Mesothelial cell of epicardium (in vitro differentiated cells): ENCODE data around the gene LILRA6. TPM values are rescaled to one million over a fixed set of nuclear protein-coding genes. Genes with fewer than 3 reads are reported as not detected.
"Not testable (repeated sequence)": the region's sequence is repeated elsewhere in the genome, so short reads cannot be mapped to it uniquely, and the experiment has no call there.

Experiments
- DNase-seq, 2 experiments: peaks; one replicate each; pipeline ENCODE4 v3.0.0; 2021; ENCODE audit warnings: low spot score in 2 of 2; ENCODE audit not compliant: unreplicated experiment in 2 of 2
- H3K27ac Mint-ChIP-seq: 2 replicates; pipeline ENCODE4 v1.8.0; 2021; ENCODE audit warnings: mixed read lengths
- H3K27me3 Mint-ChIP-seq: 2 replicates; pipeline ENCODE4 v1.8.0; 2021; ENCODE audit warnings: low read depth, mixed read lengths
- H3K36me3 Mint-ChIP-seq: 2 replicates; pipeline ENCODE4 v1.8.0; 2021; ENCODE audit warnings: mixed read lengths
- H3K4me1 Mint-ChIP-seq: 2 replicates; pipeline ENCODE4 v1.8.0; 2021; ENCODE audit warnings: mixed read lengths
- H3K4me3 Mint-ChIP-seq: 2 replicates; pipeline ENCODE4 v1.8.0; 2021; ENCODE audit warnings: mild to moderate bottlenecking, moderate library complexity, mixed read lengths
- H3K9me3 Mint-ChIP-seq: 2 replicates; pipeline ENCODE4 v1.8.0; 2021; ENCODE audit warnings: mixed read lengths
- CTCF ChIP-seq: fragments of 200-600 bp; sonication (generic); IDR thresholded peaks from one replicate; pipeline ENCODE4 v1.5.0; 2021; ENCODE audit warnings: antibody characterized with exemption; ENCODE audit not compliant: unreplicated experiment
- total RNA-seq: library from RNA; stranded (reverse); gene quantifications from 3 replicates; pipeline ENCODE4 v1.2.1, GENCODE V29; 2021

LILRA6 gene
- total RNA-seq, 1 donor from 2014 or later = not detected

GRCh38 chr19:54252845-54253244 is 10.3 kb upstream of the LILRA6 start:
- Mint-ChIP-seq H3K36me3 (no peaks in the 10 kb centered on the region), H3K9me3 (no peaks in the 10 kb centered on the region), H3K27ac (no peak overlapping the region), H3K27me3 (peaks cover 47% of the 10 kb centered on the region), H3K4me1 (no peaks in the 10 kb centered on the region), H3K4me3 (no peak overlapping the region)
- no peak for TF ChIP-seq CTCF
- no peak for DNase-seq

GRCh38 chr19:54252243-54252642 is 9.7 kb upstream of the LILRA6 start:
- Mint-ChIP-seq H3K36me3 (no peaks in the 10 kb centered on the region), H3K4me3 (no peak overlapping the region), H3K9me3 (no peaks in the 10 kb centered on the region), H3K27ac (no peak overlapping the region), H3K4me1 (no peaks in the 10 kb centered on the region), H3K27me3 (peaks cover 45% of the 10 kb centered on the region)
- no peak for DNase-seq
- no peak for TF ChIP-seq CTCF

GRCh38 chr19:54248016-54248601 is 5.5 kb upstream of the LILRA6 start:
- no peak for DNase-seq
- no peaks in the 10 kb centered on the region for H3K9me3 Mint-ChIP-seq
- no peak for TF ChIP-seq CTCF
- peaks cover under 1% of the 10 kb centered on the region for H3K4me1 Mint-ChIP-seq
- H3K4me3 Mint-ChIP-seq = no peak overlapping the region
- H3K27ac Mint-ChIP-seq = no peak overlapping the region
- H3K36me3 Mint-ChIP-seq = no peaks in the 10 kb centered on the region
- peaks cover 44% of the 10 kb centered on the region for H3K27me3 Mint-ChIP-seq

GRCh38 chr19:54247106-54247930 is 4.7 kb upstream of the LILRA6 start:
- H3K27me3 Mint-ChIP-seq = peaks cover 41% of the 10 kb centered on the region
- H3K36me3 Mint-ChIP-seq = no peaks in the 10 kb centered on the region
- no peak for TF ChIP-seq CTCF
- no peaks in the 10 kb centered on the region for H3K9me3 Mint-ChIP-seq
- no peak overlapping the region for H3K4me3 Mint-ChIP-seq
- DNase-seq = no peak
- peaks cover 2% of the 10 kb centered on the region for H3K4me1 Mint-ChIP-seq
- no peak overlapping the region for H3K27ac Mint-ChIP-seq

- H3K27ac Mint-ChIP-seq = no peak overlapping the region
- H3K4me1 Mint-ChIP-seq = peaks cover 2% of the 10 kb centered on the region
- TF ChIP-seq CTCF = no peak
- H3K36me3 Mint-ChIP-seq = no peaks in the 10 kb centered on the region
- H3K9me3 Mint-ChIP-seq = no peaks in the 10 kb centered on the region
- no peak overlapping the region for H3K4me3 Mint-ChIP-seq
- DNase-seq = no peak
- H3K27me3 Mint-ChIP-seq = peaks cover 40% of the 10 kb centered on the region
Measured at GRCh38 chr19:54245936-54246335, 3.3 kb upstream of the LILRA6 start.

- not testable (repeated sequence) for H3K27ac Mint-ChIP-seq, DNase-seq, H3K9me3 Mint-ChIP-seq, H3K4me1 Mint-ChIP-seq, H3K4me3 Mint-ChIP-seq, H3K36me3 Mint-ChIP-seq
- H3K27me3 Mint-ChIP-seq = peaks cover 35% of the 10 kb centered on the region
Measured at GRCh38 chr19:54243809-54244208, 1.2 kb upstream of the LILRA6 start.

GRCh38 chr19:54242234-54242633 is 356 bp downstream of the LILRA6 start:
- not testable (repeated sequence) for H3K9me3 Mint-ChIP-seq, DNase-seq, H3K36me3 Mint-ChIP-seq, H3K4me3 Mint-ChIP-seq, H3K27ac Mint-ChIP-seq, H3K4me1 Mint-ChIP-seq
- H3K27me3 Mint-ChIP-seq = peaks cover 37% of the 10 kb centered on the region

DNA sequence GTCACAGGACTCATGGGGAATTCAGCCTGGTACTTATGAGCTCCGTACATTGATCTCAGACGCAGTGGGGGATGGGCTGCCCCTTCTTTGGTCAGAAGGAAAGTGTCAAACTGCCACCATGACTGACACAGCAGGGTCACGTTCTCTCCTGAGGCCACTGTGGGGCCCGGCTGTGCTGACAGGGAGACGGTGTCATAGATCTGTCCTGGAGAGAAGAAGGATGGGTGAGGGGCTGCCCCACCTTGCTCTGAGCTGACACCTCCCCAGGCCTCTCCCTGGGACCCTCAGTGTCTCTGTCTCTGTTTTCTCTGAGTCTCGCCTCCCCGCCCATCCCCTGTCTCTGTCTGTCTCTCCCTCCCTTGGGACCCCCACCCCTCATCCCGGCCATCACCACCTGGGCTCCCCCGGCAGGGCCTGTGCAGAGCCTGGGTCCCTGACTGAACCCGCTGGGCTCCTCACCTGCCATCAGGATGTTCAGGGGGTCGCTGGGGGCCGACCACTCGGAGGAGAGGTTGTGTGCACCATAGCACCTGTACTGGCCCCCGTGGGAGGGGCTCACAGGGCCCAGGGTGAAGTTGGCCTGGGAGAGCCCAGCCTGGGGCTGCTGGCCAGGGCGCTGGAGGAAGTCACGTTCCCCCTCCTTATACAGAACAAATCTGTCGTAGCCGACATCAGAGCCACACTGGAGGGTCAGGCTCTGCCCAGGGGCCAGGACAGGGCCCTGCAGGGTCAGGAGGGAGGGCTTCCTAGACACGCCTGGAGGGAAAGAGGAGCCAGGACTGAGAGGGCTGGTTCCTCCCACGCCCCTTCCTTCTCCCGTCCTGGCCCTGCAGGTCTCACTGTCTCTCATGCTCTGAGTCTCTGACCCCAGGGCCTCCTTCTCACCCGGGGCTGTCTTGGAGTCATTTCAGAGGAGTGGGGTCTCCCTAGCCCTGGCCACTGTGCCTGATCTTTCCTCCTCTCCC is 1.9 kb downstream of the LILRA6 start:
- DNase-seq, H3K36me3 Mint-ChIP-seq, H3K4me1 Mint-ChIP-seq, H3K27ac Mint-ChIP-seq, H3K4me3 Mint-ChIP-seq, H3K9me3 Mint-ChIP-seq: not testable (repeated sequence)
- peaks cover 51% of the 10 kb centered on the region for H3K27me3 Mint-ChIP-seq
